K562 (cell line): ENCODE measurements around the gene NENF. TPM values are rescaled to one million over a fixed set of nuclear protein-coding genes. Genes with fewer than 3 reads are reported as not detected.

Source experiments
- ATF7 ChIP-seq: fragments of 450-650 bp; IDR thresholded peaks from 2 replicates; pipeline ENCODE4 v1.7.1; 2014; ENCODE audit warnings: mild to moderate bottlenecking, moderate library complexity
- CHCHD3 ChIP-seq: fragments of 250-450 bp; sonication (Bioruptor Pico); IDR thresholded peaks from 2 replicates; pipeline ENCODE4 v2.1.2; 2022; ENCODE audit warnings: mild to moderate bottlenecking
- CREM ChIP-seq: IDR thresholded peaks from 2 replicates; pipeline ENCODE4 v1.6.1; 2014; ENCODE audit warnings: antibody characterized with exemption, low read depth
- ESRRA ChIP-seq: fragments of 450-650 bp; IDR thresholded peaks from 2 replicates; pipeline ENCODE4 v1.6.1; 2014; ENCODE audit warnings: low read depth, mild to moderate bottlenecking, moderate library complexity, borderline replicate concordance
- FOSL1 ChIP-seq: fragments of 200-800 bp; sonication (Bioruptor generic); conservative IDR thresholded peaks from 2 replicates; pipeline ENCODE4 v1.6.1; 2016; ENCODE audit warnings: missing genetic modification characterization, missing compliant biosample characterization
- GABPB1 ChIP-seq: sonication (generic); formaldehyde crosslinking; IDR thresholded peaks from 2 replicates; pipeline ENCODE4 v1.8.0; 2022; ENCODE audit warnings: mild to moderate bottlenecking, missing genetic modification reagents
- HMBOX1 ChIP-seq: sonication (generic); IDR thresholded peaks from 2 replicates; pipeline ENCODE4 v1.6.1; 2016
- MTF1 ChIP-seq: fragments of 250-450 bp; sonication (Bioruptor Pico); IDR thresholded peaks from 2 replicates; pipeline ENCODE4 v1.9.0; 2021; ENCODE audit warnings: moderate library complexity, mild to moderate bottlenecking, inconsistent platforms, borderline replicate concordance
- NRF1 ChIP-seq, 2 experiments: fragments of 450-650 bp; IDR thresholded peaks in 1 of 2; conservative IDR thresholded peaks in 1 of 2; 2 replicates each; pipeline ENCODE4 v1.6.1; 2014; ENCODE audit warnings: mild to moderate bottlenecking in 2 of 2
- POLR2AphosphoS5 ChIP-seq: IDR thresholded peaks from 2 replicates; pipeline ENCODE4 v1.6.1; 2011; ENCODE audit warnings: mild to moderate bottlenecking, low read depth, low read length, moderate library complexity; ENCODE audit not compliant: control insufficient read depth, insufficient read depth
- PTTG1 ChIP-seq: fragments of 450-650 bp; IDR thresholded peaks from 2 replicates; pipeline ENCODE4 v1.6.1; 2016; ENCODE audit warnings: low read depth, mild to moderate bottlenecking, missing genetic modification characterization, missing compliant biosample characterization
- SMARCA4 ChIP-seq: fragments of 450-650 bp; IDR thresholded peaks from 2 replicates; pipeline ENCODE4 v1.6.1; 2016
- SMARCA5 ChIP-seq: fragments of 450-650 bp; IDR thresholded peaks from 2 replicates; pipeline ENCODE4 v1.6.1; 2016
- SNAPC5 ChIP-seq: fragments of 250-450 bp; sonication (Bioruptor Pico); IDR thresholded peaks from 2 replicates; pipeline ENCODE4 v1.8.0; 2021; ENCODE audit warnings: moderate library complexity, mild to moderate bottlenecking, inconsistent platforms
- STAG1 ChIP-seq: sonication (generic); formaldehyde crosslinking; IDR thresholded peaks from 2 replicates; pipeline ENCODE4 v1.5.0; 2020; ENCODE audit warnings: missing genetic modification reagents, borderline replicate concordance
- TFE3 ChIP-seq: fragments of 450-650 bp; formaldehyde crosslinking; IDR thresholded peaks from 2 replicates; pipeline ENCODE4 v1.4.0; 2020; ENCODE audit warnings: mild to moderate bottlenecking, mixed read lengths
- U2AF2 ChIP-seq: fragments of 200-400 bp; formaldehyde crosslinking; optimal IDR thresholded peaks from 2 replicates; pipeline ENCODE3; 2017; ENCODE audit warnings: low read depth, mild to moderate bottlenecking, low read length
- XRCC5 ChIP-seq: fragments of 200-400 bp; formaldehyde crosslinking; IDR thresholded peaks from 2 replicates; pipeline ENCODE4 v1.6.1; 2017; ENCODE audit warnings: low read depth, mild to moderate bottlenecking, low read length
- ZNF277 ChIP-seq: fragments of 250-450 bp; sonication (Bioruptor Pico); IDR thresholded peaks from 2 replicates; pipeline ENCODE4 v1.8.0; 2022; ENCODE audit warnings: inconsistent platforms, mild to moderate bottlenecking, moderate library complexity, borderline replicate concordance
- ZNF609 ChIP-seq: sonication (generic); formaldehyde crosslinking; IDR thresholded peaks from 2 replicates; pipeline ENCODE4 v1.8.1; 2023; ENCODE audit warnings: missing genetic modification reagents, mild to moderate bottlenecking, borderline replicate concordance
- ZZZ3 ChIP-seq: fragments of 450-650 bp; IDR thresholded peaks from 2 replicates; pipeline ENCODE4 v1.6.1; 2016; ENCODE audit warnings: antibody characterized with exemption, mild to moderate bottlenecking, moderate library complexity
- polyA plus RNA-seq, 8 experiments: library from polyadenylated mRNA; depleted of rRNA in 4 of 8; stranded (reverse) in 5 of 8; unstranded in 3 of 8; fragments of >200 nt; fragmentation: Nextera tagmentation in 2 of 8; fragmentation: Illumina TruSeq in 1 of 8; extraction: Ambion mirVana in 2 of 8; extraction: Trizol in 1 of 8; gene quantifications; 2 replicates each; pipeline versions ENCODE4 v1.2.1 to v1.2.3, GENCODE V29; 2011 to 2014; ENCODE audit warnings: inconsistent platforms in 1 of 8, missing spikeins in 1 of 8
- total RNA-seq, 7 experiments: library from RNA; depleted of rRNA in 6 of 7; stranded (reverse); fragments of >200 nt in 6 of 7; fragmentation: Illumina TruSeq in 2 of 7; extraction: Trizol in 2 of 7; gene quantifications; 2 replicates each; pipeline versions ENCODE4 v1.2.1 to v1.2.3, GENCODE V29; 2011 to 2021; ENCODE audit warnings: low replicate concordance in 1 of 7

NENF gene
- total and polyA plus RNA-seq, 9 of the 15 experiments (the other 6 are each of a cell fraction or from before 2014, with no cell fraction given) = 6.1 to 100 (median 72.8) TPM

- TF ChIP-seq ZZZ3 = no peak
- no peak for TF ChIP-seq SNAPC5 (CRISPR knock-in tag)
- no peak for TF ChIP-seq MTF1 (CRISPR knock-in tag)
- no peak for TF ChIP-seq U2AF2
- no peak for TF ChIP-seq GABPB1 (CRISPR knock-in tag)
- TF ChIP-seq ZNF609 (CRISPR knock-in tag) = no peak
- no peak for TF ChIP-seq NRF1 (conservative IDR thresholded peaks at IDR 0.05 in 1 of 2, IDR thresholded peaks at IDR 0.05 in 1 of 2)
- no peak for TF ChIP-seq ATF7
- TF ChIP-seq ZNF277 (CRISPR knock-in tag) = no peak
- TF ChIP-seq HMBOX1 = no peak
- TF ChIP-seq POLR2AphosphoS5 = no peak
- TF ChIP-seq SMARCA5 = peak; percentile 75; the same call in 1 of the 2 replicates
- TF ChIP-seq CREM = no peak
- TF ChIP-seq XRCC5 = no peak
- no peak for TF ChIP-seq ESRRA
- no peak for TF ChIP-seq SMARCA4
- no peak for TF ChIP-seq PTTG1
- no peak for TF ChIP-seq CHCHD3 (CRISPR knock-in tag)
- no peak for TF ChIP-seq TFE3
- no peak for TF ChIP-seq FOSL1
- TF ChIP-seq STAG1 (CRISPR knock-in tag) = no peak
These were observed 56.7 kb downstream of the NENF start (continued) for GRCh38 chr1:212489284-212489859.
